Trophoblast cell (in vitro differentiated cells and primary cell): ENCODE results near the gene RSRC2.
"Not testable (repeated sequence)": the region's sequence is repeated elsewhere in the genome, so short reads cannot be mapped to it uniquely, and the experiment has no call there.

Experiments
- DNase-seq, 2 donors: peaks; one replicate each; pipeline ENCODE4 v3.0.0-alpha.2; 2016
- H2AFZ ChIP-seq: 2 replicates; pipeline ENCODE4 v1.6.1; 2013; ENCODE audit warnings: low read length, moderate library complexity, mild to moderate bottlenecking; ENCODE audit not compliant: insufficient read depth, poor library complexity
- H2AK5ac ChIP-seq: 2 replicates; pipeline ENCODE4 v1.6.1; 2013; ENCODE audit warnings: mild to moderate bottlenecking, low read length
- H2BK120ac ChIP-seq: 2 replicates; pipeline ENCODE4 v1.6.1; 2013; ENCODE audit warnings: low read length, mild to moderate bottlenecking, moderate library complexity; ENCODE audit not compliant: insufficient read depth, poor library complexity
- H2BK12ac ChIP-seq: 2 replicates; pipeline ENCODE4 v1.6.1; 2013; ENCODE audit warnings: mild to moderate bottlenecking, low read length, moderate library complexity
- H2BK5ac ChIP-seq: 2 replicates; pipeline ENCODE4 v1.6.1; 2013; ENCODE audit warnings: low read length, low read depth, moderate library complexity, mild to moderate bottlenecking; ENCODE audit not compliant: poor library complexity
- H3K14ac ChIP-seq: 2 replicates; pipeline ENCODE4 v1.6.1; 2013; ENCODE audit warnings: mild to moderate bottlenecking, low read length
- H3K18ac ChIP-seq: 2 replicates; pipeline ENCODE4 v1.6.1; 2013; ENCODE audit warnings: mild to moderate bottlenecking, low read length
- H3K23ac ChIP-seq: 2 replicates; pipeline ENCODE4 v1.6.1; 2013; ENCODE audit warnings: low read length
- H3K27ac ChIP-seq: 2 replicates; pipeline ENCODE4 v1.5.1; 2013; ENCODE audit warnings: low read depth, mild to moderate bottlenecking, inconsistent platforms, low read length, moderate library complexity
- H3K27me3 ChIP-seq: 2 replicates; pipeline ENCODE4 v1.6.1; 2013; ENCODE audit warnings: inconsistent platforms, mild to moderate bottlenecking, low read length, moderate library complexity; ENCODE audit not compliant: insufficient read depth
- H3K36me3 ChIP-seq, 2 experiments: 1 replicate in 1 of 2; 2 replicates in 1 of 2; pipeline ENCODE4 v1.6.1; 2013; ENCODE audit warnings: low read length in 2 of 2, mild to moderate bottlenecking in 2 of 2, moderate library complexity in 1 of 2; ENCODE audit not compliant: insufficient read depth in 2 of 2, control insufficient read depth in 1 of 2
- H3K4ac ChIP-seq: 2 replicates; pipeline ENCODE4 v1.6.1; 2013; ENCODE audit warnings: low read depth, mild to moderate bottlenecking, low read length, moderate library complexity
- H3K4me1 ChIP-seq, 2 experiments: 1 replicate in 1 of 2; 2 replicates in 1 of 2; pipeline ENCODE4 v1.6.1; 2013; ENCODE audit warnings: low read length in 2 of 2, mild to moderate bottlenecking in 2 of 2, moderate library complexity in 1 of 2; ENCODE audit not compliant: insufficient read depth in 2 of 2, control insufficient read depth in 1 of 2
- H3K4me2 ChIP-seq: 2 replicates; pipeline ENCODE4 v1.6.1; 2013; ENCODE audit warnings: inconsistent platforms, mild to moderate bottlenecking, low read length, moderate library complexity
- H3K4me3 ChIP-seq: 2 replicates; pipeline ENCODE4 v1.5.1; 2013; ENCODE audit warnings: mild to moderate bottlenecking, low read depth, low read length, inconsistent platforms
- H3K79me1 ChIP-seq: one replicate; pipeline ENCODE4 v1.6.1; 2013; ENCODE audit warnings: low read length
- H3K79me2 ChIP-seq: 2 replicates; pipeline ENCODE4 v1.6.1; 2013; ENCODE audit warnings: low read length, mild to moderate bottlenecking; ENCODE audit not compliant: control insufficient read depth, insufficient read depth, poor library complexity
- H3K9ac ChIP-seq: 2 replicates; pipeline ENCODE4 v1.6.1; 2013; ENCODE audit warnings: mild to moderate bottlenecking, low read length
- H3K9me3 ChIP-seq: 2 replicates; pipeline ENCODE4 v1.6.1; 2013; ENCODE audit warnings: low read depth, mild to moderate bottlenecking, control low read depth, inconsistent platforms, low read length; ENCODE audit not compliant: insufficient read depth
- H4K12ac ChIP-seq: 2 replicates; pipeline ENCODE4 v1.6.1; 2013; ENCODE audit warnings: low read depth, mild to moderate bottlenecking, low read length, moderate library complexity
- H4K8ac ChIP-seq: 2 replicates; pipeline ENCODE4 v1.6.1; 2013; ENCODE audit warnings: low read depth, mild to moderate bottlenecking, low read length, moderate library complexity
- H4K91ac ChIP-seq: one replicate; pipeline ENCODE4 v1.6.1; 2013; ENCODE audit warnings: low read depth, mild to moderate bottlenecking, low read length, moderate library complexity
- WGBS: extraction: QIAGEN DNeasy Blood & Tissue Kit; methylation state at CpG from one replicate; pipeline ENCODE4 v1.1.7; 2013; ENCODE audit warnings: missing lambda C conversion rate; ENCODE audit not compliant: insufficient read length, insufficient coverage; ENCODE audit errors: extremely low coverage; 5-methylcytosine and 5-hydroxymethylcytosine counted together

RSRC2 gene

DNA sequence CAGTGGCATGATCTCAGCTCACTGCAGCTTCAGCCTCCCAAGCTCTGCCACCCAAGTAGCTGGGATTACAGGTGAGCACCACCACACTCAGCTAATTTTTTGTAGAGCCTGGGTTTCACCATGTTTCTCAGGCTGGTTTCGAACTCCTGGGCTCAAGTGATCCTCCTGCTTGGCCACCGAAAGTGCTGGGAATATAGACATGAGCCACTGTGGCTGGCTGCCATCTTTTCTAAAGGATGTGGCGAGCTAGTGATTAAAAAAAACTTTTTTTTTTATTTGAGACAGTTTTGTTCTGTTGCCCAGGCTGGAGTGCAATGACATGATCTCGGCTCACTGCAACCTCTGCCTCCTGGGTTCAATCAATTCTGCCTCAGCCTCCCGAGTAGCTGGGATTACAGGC, 40.1 kb upstream of the RSRC2 start:
- not testable (repeated sequence) for H3K27ac ChIP-seq, H3K18ac ChIP-seq, H3K79me1 ChIP-seq, DNase-seq, H2AK5ac ChIP-seq, H3K23ac ChIP-seq, H3K4me3 ChIP-seq, H3K4ac ChIP-seq, H4K12ac ChIP-seq, H3K27me3 ChIP-seq, H3K79me2 ChIP-seq, H2AFZ ChIP-seq, H3K9me3 ChIP-seq, H3K9ac ChIP-seq, H4K91ac ChIP-seq, H3K14ac ChIP-seq, H2BK120ac ChIP-seq, H3K4me2 ChIP-seq, H2BK12ac ChIP-seq, H4K8ac ChIP-seq, H3K4me1 ChIP-seq, H2BK5ac ChIP-seq
- peaks cover 15 to 27% of the 10 kb centered on the region in 2 experiments for H3K36me3 ChIP-seq
- whole genome bisulfite sequencing, result no CpG with 5 or more reads among the region's 5 CpGs

DNA sequence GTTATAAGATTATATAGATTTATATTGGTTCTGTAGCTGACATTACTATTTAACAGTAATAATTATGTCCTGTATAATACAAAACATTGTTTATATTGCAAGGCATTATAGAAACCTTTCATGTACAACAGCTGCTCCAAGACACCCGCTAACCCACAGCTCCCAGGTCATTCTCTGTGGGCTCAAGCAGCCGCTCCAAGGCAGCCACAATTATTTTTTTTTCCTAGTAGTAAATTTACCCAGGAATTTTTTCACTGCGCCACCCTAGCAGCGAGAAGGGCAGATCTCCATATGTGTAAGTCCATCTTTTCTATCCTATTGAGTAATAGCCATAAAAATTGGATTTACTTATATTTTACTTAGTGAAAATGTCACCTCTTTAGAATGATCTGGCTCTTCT, 36.6 kb upstream of the RSRC2 start:
- no peak overlapping the region for H2AFZ ChIP-seq
- H3K14ac ChIP-seq, result no peak overlapping the region
- no peak overlapping the region for H4K12ac ChIP-seq
- no peak overlapping the region for H3K18ac ChIP-seq
- H3K9ac ChIP-seq, result no peak overlapping the region
- H3K4me3 ChIP-seq, result no peak overlapping the region
- WGBS, result no CpG with 5 or more reads among the region's 4 CpGs
- H4K91ac ChIP-seq, result no peak overlapping the region
- no peaks in the 10 kb centered on the region for H3K79me2 ChIP-seq
- H2BK12ac ChIP-seq, result no peak overlapping the region
- no peak overlapping the region for H4K8ac ChIP-seq
- no peak overlapping the region for H3K23ac ChIP-seq
- H2BK120ac ChIP-seq, result no peak overlapping the region
- no peak overlapping the region for H3K4me2 ChIP-seq
- H2BK5ac ChIP-seq, result no peak overlapping the region
- H3K79me1 ChIP-seq, result no peaks in the 10 kb centered on the region
- no peak overlapping the region for H2AK5ac ChIP-seq
- no peak overlapping the region for H3K27ac ChIP-seq
- H3K27me3 ChIP-seq, result no peaks in the 10 kb centered on the region
- H3K4ac ChIP-seq, result no peak overlapping the region
- no peaks in the 10 kb centered on the region for H3K9me3 ChIP-seq
- no peaks in the 10 kb centered on the region for H3K4me1 ChIP-seq
- peaks cover 14 to 28% of the 10 kb centered on the region in 2 experiments for H3K36me3 ChIP-seq
- no peak for DNase-seq

DNA sequence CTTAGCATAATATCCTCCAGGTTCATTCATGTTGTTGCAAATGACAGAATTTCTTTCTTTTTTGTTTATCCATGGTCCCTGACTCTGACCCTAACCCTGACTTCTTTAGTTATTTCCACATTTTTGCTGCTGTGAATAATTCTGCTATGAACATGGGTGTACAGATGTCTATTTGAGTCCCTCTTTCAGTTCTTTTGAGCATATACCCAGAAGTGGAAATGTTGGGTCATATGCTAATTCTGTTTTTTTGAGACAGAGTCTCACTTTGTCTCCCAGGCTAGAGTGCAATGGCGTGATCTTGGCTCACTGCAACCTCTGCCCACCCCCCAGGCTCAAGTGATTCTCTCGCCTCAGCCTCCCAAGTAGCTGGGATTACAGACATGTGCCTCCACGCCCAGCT, 33.4 kb upstream of the RSRC2 start:
- H3K79me1 ChIP-seq, result no peaks in the 10 kb centered on the region
- no peak overlapping the region for H3K4me2 ChIP-seq
- H2AFZ ChIP-seq, result no peak overlapping the region
- no peak overlapping the region for H4K91ac ChIP-seq
- H3K79me2 ChIP-seq, result no peaks in the 10 kb centered on the region
- no peak overlapping the region for H2AK5ac ChIP-seq
- H4K12ac ChIP-seq, result no peak overlapping the region
- no peak overlapping the region for H3K4ac ChIP-seq
- no CpG with 5 or more reads among the region's 3 CpGs for WGBS
- no peak overlapping the region for H3K27ac ChIP-seq
- H3K23ac ChIP-seq, result no peak overlapping the region
- H3K4me1 ChIP-seq, result no peaks in the 10 kb centered on the region
- H3K18ac ChIP-seq, result no peak overlapping the region
- no peaks in the 10 kb centered on the region for H3K9me3 ChIP-seq
- H3K9ac ChIP-seq, result no peak overlapping the region
- H3K14ac ChIP-seq, result no peak overlapping the region
- H2BK120ac ChIP-seq, result no peak overlapping the region
- no peak overlapping the region for H2BK12ac ChIP-seq
- DNase-seq, result no peak
- no peaks in the 10 kb centered on the region for H3K27me3 ChIP-seq
- no peak overlapping the region for H3K4me3 ChIP-seq
- H3K36me3 ChIP-seq, result peaks cover 14 to 29% of the 10 kb centered on the region in 2 experiments
- H2BK5ac ChIP-seq, result no peak overlapping the region
- no peak overlapping the region for H4K8ac ChIP-seq

DNA sequence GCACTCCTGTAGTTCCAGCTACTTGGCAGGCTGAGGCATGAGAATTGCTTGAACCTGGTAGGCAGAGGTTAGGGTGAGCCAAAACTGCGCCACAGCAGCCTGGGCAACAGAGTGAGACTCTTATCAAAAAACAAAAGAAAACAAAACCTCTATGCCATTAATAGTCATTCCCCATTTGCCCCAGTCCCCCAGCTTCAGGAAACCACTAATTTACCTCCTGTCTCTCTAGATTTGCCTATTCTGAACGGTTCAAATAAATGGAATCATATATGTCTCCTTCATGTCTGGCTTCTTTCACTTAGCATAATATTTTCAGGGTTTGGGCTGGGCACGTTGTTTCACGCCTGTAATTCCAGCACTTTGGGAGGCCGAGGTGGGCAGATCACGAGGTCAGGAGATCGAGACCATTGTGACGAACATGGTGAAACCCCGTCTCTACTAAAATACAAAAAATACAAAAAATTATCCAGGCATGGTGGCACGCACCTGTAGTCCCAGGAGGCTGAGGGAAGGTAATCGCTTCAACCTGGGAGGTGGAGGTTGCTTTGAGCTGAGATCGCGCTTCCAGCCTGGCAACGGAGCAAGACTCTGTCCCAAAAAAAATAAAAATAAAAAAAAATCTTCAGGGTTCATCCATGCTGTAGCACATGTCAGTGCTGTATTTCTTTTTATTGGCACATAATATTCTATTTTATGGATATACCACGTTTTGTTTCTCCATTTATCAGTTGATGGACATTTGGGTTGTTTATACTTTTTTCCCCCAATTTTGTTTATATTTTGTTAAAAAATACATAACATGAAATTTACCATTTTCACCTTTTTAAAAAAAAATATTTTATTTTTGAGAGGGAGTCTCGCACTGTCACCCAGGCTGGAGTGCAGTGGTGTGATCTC, 32.3 kb upstream of the RSRC2 start:
- no peak overlapping the region for H3K9ac ChIP-seq
- no peaks in the 10 kb centered on the region for H3K79me2 ChIP-seq
- DNase-seq, result no peak
- H2BK120ac ChIP-seq, result no peak overlapping the region
- H3K4me2 ChIP-seq, result no peak overlapping the region
- no peak overlapping the region for H2BK5ac ChIP-seq
- H3K18ac ChIP-seq, result no peak overlapping the region
- H3K4me1 ChIP-seq, result no peaks in the 10 kb centered on the region
- H3K4me3 ChIP-seq, result no peak overlapping the region
- no peak overlapping the region for H3K27ac ChIP-seq
- no peak overlapping the region for H2BK12ac ChIP-seq
- H4K8ac ChIP-seq, result no peak overlapping the region
- H3K9me3 ChIP-seq, result no peaks in the 10 kb centered on the region
- no peak overlapping the region for H4K12ac ChIP-seq
- WGBS, result no CpG with 5 or more reads among the region's 16 CpGs
- H3K79me1 ChIP-seq, result no peaks in the 10 kb centered on the region
- no peak overlapping the region for H3K23ac ChIP-seq
- no peak overlapping the region for H3K14ac ChIP-seq
- H3K4ac ChIP-seq, result no peak overlapping the region
- no peaks in the 10 kb centered on the region for H3K27me3 ChIP-seq
- no peak overlapping the region for H2AK5ac ChIP-seq
- H3K36me3 ChIP-seq, result peaks cover 15 to 30% of the 10 kb centered on the region in 2 experiments
- H2AFZ ChIP-seq, result no peak overlapping the region
- no peak overlapping the region for H4K91ac ChIP-seq
